Suppressor macrophage treated with lipopolysaccharide for 1 hour (primary cell): ENCODE results near the gene RAET1G.
"Not testable (repeated sequence)": the region's sequence is repeated elsewhere in the genome, so short reads cannot be mapped to it uniquely, and the experiment has no call there.

Experiments
- DNase-seq, 3 donors: peaks; one replicate each; pipeline ENCODE4 v3.0.0-alpha.2; 2020 to 2022

The RAET1G gene

GRCh38 chr6:149910721-149911151, 12.2 kb downstream of the RAET1G start:
- no peak for DNase-seq

GRCh38 chr6:149909701-149910470, 13.0 kb downstream of the RAET1G start:
- no peak for DNase-seq

GRCh38 chr6:149908480-149908879, 14.4 kb downstream of the RAET1G start:
- DNase-seq = not testable (repeated sequence)

GRCh38 chr6:149907317-149907716, 15.6 kb downstream of the RAET1G start:
- DNase-seq = no peak

GRCh38 chr6:149906405-149906804, 16.5 kb downstream of the RAET1G start:
- no peak for DNase-seq

GRCh38 chr6:149905911-149906371, 17.0 kb downstream of the RAET1G start:
- DNase-seq = no peak

GRCh38 chr6:149905371-149905910, 17.5 kb downstream of the RAET1G start:
- no peak for DNase-seq

GRCh38 chr6:149904661-149905370, 18.1 kb downstream of the RAET1G start:
- DNase-seq = no peak

GRCh38 chr6:149903938-149904611, 18.8 kb downstream of the RAET1G start:
- DNase-seq = no peak

- DNase-seq = no peak
Observed at GRCh38 chr6:149901444-149902140, 21.3 kb downstream of the RAET1G start.

- DNase-seq = no peak
Observed at GRCh38 chr6:149900620-149901443, 22.1 kb downstream of the RAET1G start.

GRCh38 chr6:149899926-149900619, 22.8 kb downstream of the RAET1G start:
- no peak for DNase-seq

- no peak for DNase-seq
Observed at GRCh38 chr6:149899486-149899885, 23.4 kb downstream of the RAET1G start.

GRCh38 chr6:149898966-149899365, 24.0 kb downstream of the RAET1G start:
- DNase-seq = no peak

- no peak for DNase-seq
Observed at GRCh38 chr6:149897855-149898744, 24.8 kb downstream of the RAET1G start, which contains the start of gene RAET1E. RAET1E (minus strand) TSS chr6:149898113; CDS start chr6:149890901, 7,212 bp downstream.

- DNase-seq = no peak
Observed at GRCh38 chr6:149897015-149897697, 25.8 kb downstream of the RAET1G start.

- peak in 1 of 3 donors; percentile 7 for DNase-seq
Observed at GRCh38 chr6:149896491-149896890, 26.4 kb downstream of the RAET1G start.

- DNase-seq = peak; percentile 33 to 57 (median 51)
Observed at GRCh38 chr6:149895833-149896271, 27.1 kb downstream of the RAET1G start.

- DNase-seq = peak in 2 of 3 donors; percentile 10 to 13
Observed at GRCh38 chr6:149895048-149895590, 27.8 kb downstream of the RAET1G start.
